Measurements from ENCODE around the gene PEX6. TPM values are rescaled to one million over a fixed set of nuclear protein-coding genes. Genes with fewer than 3 reads are reported as not detected.

Gene PEX6
- total and polyA plus RNA-seq, 2 donors from 2014 or later, result 18.0 to 22.6 TPM

DNA sequence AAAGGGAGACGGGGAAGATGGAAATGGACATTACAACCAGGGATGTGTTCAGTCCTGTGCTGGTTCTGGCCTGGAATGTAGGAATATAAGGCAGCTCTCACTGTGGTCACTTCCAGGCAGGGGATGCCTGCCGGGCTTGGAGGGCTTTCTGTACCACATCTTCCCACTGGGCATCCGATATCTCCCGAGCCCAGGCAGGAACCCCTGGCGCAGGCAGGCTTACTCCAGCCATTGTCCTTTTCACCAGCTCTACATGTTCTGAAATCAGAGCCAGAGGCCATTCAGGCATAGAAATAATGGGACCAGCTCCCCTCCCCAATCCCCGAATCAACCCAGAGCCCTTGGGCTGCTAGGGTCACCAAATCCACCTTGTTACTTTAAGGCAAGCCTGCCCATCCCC lies 33.4 kb upstream of the PEX6 start:
- FAIRE-seq, result no peak
- Histone ChIP-seq H3K27me3 (ENCODE audit: control insufficient read depth, insufficient read depth, low read length) (no peaks in the 10 kb centered on the region), H3K9me3 (ENCODE audit: control insufficient read depth in 2 of 3, insufficient read depth in 1 of 3, low read length in 3 of 3) (no peaks in the 10 kb centered on the region), H3K27ac (ENCODE audit: low read depth in 2 of 2, low read length in 2 of 2) (no peak overlapping the region), H3K4me3 (ENCODE audit: low read length in 3 of 3) (no peak overlapping the region), H3K9ac (ENCODE audit: low read length in 3 of 3) (peak overlapping the region in 1 of 3 donors; percentile 83), H3K36me3 (ENCODE audit: control insufficient read depth in 2 of 3, insufficient read depth in 3 of 3, low read length in 3 of 3) (peaks cover 9 to 30% (median 15%) of the 10 kb centered on the region in 3 donors), H3K4me1 (ENCODE audit: control insufficient read depth in 2 of 3, insufficient read depth in 2 of 3, low read depth in 1 of 3, low read length in 3 of 3) (peaks cover 2 to 22% (median 18%) of the 10 kb centered on the region in 3 donors)
- intact Hi-C loops (cut with DNase I), result no loop called here
- DNase-seq, result no peak
- TF ChIP-seq, protein P1, sequence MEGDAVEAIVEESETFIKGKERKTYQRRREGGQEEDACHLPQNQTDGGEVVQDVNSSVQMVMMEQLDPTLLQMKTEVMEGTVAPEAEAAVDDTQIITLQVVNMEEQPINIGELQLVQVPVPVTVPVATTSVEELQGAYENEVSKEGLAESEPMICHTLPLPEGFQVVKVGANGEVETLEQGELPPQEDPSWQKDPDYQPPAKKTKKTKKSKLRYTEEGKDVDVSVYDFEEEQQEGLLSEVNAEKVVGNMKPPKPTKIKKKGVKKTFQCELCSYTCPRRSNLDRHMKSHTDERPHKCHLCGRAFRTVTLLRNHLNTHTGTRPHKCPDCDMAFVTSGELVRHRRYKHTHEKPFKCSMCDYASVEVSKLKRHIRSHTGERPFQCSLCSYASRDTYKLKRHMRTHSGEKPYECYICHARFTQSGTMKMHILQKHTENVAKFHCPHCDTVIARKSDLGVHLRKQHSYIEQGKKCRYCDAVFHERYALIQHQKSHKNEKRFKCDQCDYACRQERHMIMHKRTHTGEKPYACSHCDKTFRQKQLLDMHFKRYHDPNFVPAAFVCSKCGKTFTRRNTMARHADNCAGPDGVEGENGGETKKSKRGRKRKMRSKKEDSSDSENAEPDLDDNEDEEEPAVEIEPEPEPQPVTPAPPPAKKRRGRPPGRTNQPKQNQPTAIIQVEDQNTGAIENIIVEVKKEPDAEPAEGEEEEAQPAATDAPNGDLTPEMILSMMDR (IDR thresholded peaks at IDR 0.05; ENCODE audit: borderline replicate concordance, extremely low read depth, insufficient read depth), result no peak

DNA sequence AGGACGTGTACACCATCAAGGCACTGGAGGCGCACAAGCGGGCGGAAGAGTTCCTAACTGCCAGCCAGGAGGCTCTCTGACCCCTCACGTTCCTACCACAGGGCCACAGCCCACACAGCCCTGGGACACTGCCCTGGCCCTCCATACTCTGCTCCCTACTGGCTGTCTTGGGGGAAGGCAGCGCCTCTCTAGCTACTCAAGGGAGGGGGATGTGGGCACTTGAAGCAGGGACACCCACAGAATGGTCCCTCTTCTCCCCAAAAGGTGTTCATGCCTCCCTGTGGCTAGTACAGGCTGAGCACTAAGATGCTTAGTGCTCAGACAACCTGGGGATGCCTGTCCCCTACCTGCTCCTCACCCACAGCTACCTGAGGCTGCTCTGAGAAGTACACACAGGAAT lies 32.2 kb upstream of the PEX6 start:
- TF ChIP-seq, protein P1 (IDR thresholded peaks at IDR 0.05; ENCODE audit: borderline replicate concordance, extremely low read depth, insufficient read depth), result no peak
- peaks cover 9 to 37% (median 18%) of the 10 kb centered on the region in 3 donors for H3K36me3 ChIP-seq (ENCODE audit: control insufficient read depth in 2 of 3, insufficient read depth in 3 of 3, low read length in 3 of 3)
- H3K4me3 ChIP-seq (ENCODE audit: low read length in 3 of 3), result no peak overlapping the region
- no peaks in the 10 kb centered on the region for H3K27me3 ChIP-seq (ENCODE audit: control insufficient read depth, insufficient read depth, low read length)
- FAIRE-seq (no peak), DNase-seq (no peak)
- peaks cover 2 to 14% (median 11%) of the 10 kb centered on the region in 3 donors for H3K4me1 ChIP-seq (ENCODE audit: control insufficient read depth in 2 of 3, insufficient read depth in 2 of 3, low read depth in 1 of 3, low read length in 3 of 3)
- H3K9me3 ChIP-seq (ENCODE audit: control insufficient read depth in 2 of 3, insufficient read depth in 1 of 3, low read length in 3 of 3), result no peaks in the 10 kb centered on the region
- intact Hi-C loops (cut with DNase I), result no loop called here
- H3K27ac ChIP-seq (ENCODE audit: low read depth in 2 of 2, low read length in 2 of 2), result no peak overlapping the region
- no peak overlapping the region for H3K9ac ChIP-seq (ENCODE audit: low read length in 3 of 3)

DNA sequence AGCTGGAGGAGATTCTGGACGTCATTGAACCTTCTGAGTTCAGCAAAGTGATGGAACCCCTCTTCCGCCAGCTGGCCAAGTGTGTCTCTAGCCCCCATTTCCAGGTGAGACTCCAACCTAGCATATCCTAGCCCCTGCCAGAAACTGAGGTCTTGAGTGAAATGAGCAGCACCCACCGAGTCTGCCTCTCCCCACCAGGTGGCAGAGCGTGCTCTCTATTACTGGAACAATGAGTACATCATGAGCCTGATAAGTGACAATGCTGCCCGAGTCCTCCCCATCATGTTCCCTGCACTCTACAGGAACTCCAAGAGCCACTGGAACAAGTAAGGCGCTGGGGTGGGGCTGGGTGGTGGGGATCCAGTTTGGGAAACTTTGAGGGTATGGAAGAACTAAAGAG lies 30.1 kb upstream of the PEX6 start:
- FAIRE-seq (no peak), DNase-seq (peak in 3 of 5 donors; percentile 9 to 53 (median 24))
- Histone ChIP-seq H3K27me3 (ENCODE audit: control insufficient read depth, insufficient read depth, low read length) (no peaks in the 10 kb centered on the region), H3K4me1 (ENCODE audit: control insufficient read depth in 2 of 3, insufficient read depth in 2 of 3, low read depth in 1 of 3, low read length in 3 of 3) (peaks cover 2 to 6% (median 3%) of the 10 kb centered on the region in 3 donors), H3K4me3 (ENCODE audit: low read length in 3 of 3) (no peak overlapping the region), H3K27ac (ENCODE audit: low read depth in 2 of 2, low read length in 2 of 2) (no peak overlapping the region), H3K9me3 (ENCODE audit: control insufficient read depth in 2 of 3, insufficient read depth in 1 of 3, low read length in 3 of 3) (no peaks in the 10 kb centered on the region), H3K9ac (ENCODE audit: low read length in 3 of 3) (no peak overlapping the region), H3K36me3 (ENCODE audit: control insufficient read depth in 2 of 3, insufficient read depth in 3 of 3, low read length in 3 of 3) (peaks cover 9 to 41% (median 21%) of the 10 kb centered on the region in 3 donors)
- intact Hi-C loops (cut with DNase I), result no loop called here
- TF ChIP-seq, protein P1 (IDR thresholded peaks at IDR 0.05; ENCODE audit: borderline replicate concordance, extremely low read depth, insufficient read depth), result peak; percentile 13

DNA sequence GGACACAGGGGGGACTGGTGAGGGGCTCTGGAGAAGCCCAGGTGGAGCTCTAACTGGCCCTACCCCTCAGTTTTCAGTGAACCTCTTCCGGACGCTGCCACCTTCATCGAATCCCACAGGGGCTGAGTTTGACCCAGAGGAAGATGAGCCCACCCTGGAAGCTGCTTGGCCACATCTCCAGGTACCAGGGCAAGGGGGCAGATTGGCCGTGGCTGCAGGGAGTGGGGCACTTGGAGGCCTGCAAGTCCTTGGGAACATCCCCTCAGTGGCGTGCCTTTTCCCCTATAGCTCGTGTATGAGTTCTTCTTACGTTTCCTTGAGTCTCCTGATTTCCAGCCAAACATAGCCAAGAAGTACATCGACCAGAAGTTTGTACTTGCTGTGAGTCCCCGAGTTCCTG lies 28.1 kb upstream of the PEX6 start:
- TF ChIP-seq, protein P1 (IDR thresholded peaks at IDR 0.05; ENCODE audit: borderline replicate concordance, extremely low read depth, insufficient read depth), result no peak
- intact Hi-C loops (cut with DNase I), result no loop called here
- peaks cover 9 to 41% (median 21%) of the 10 kb centered on the region in 3 donors for H3K36me3 ChIP-seq (ENCODE audit: control insufficient read depth in 2 of 3, insufficient read depth in 3 of 3, low read length in 3 of 3)

More for the DNA sequence above, 28.1 kb upstream of the PEX6 start:
- Histone ChIP-seq H3K4me1 (ENCODE audit: control insufficient read depth in 2 of 3, insufficient read depth in 2 of 3, low read depth in 1 of 3, low read length in 3 of 3) (no peaks in the 10 kb centered on the region), H3K27ac (ENCODE audit: low read depth in 2 of 2, low read length in 2 of 2) (no peak overlapping the region), H3K27me3 (ENCODE audit: control insufficient read depth, insufficient read depth, low read length) (no peaks in the 10 kb centered on the region), H3K9me3 (ENCODE audit: control insufficient read depth in 2 of 3, insufficient read depth in 1 of 3, low read length in 3 of 3) (no peaks in the 10 kb centered on the region), H3K4me3 (ENCODE audit: low read length in 3 of 3) (no peak overlapping the region), H3K9ac (ENCODE audit: low read length in 3 of 3) (no peak overlapping the region)
- no peak for DNase-seq
- no peak for FAIRE-seq
